ENCODE measurements around the gene WNT6.

WNT6 gene

DNA sequence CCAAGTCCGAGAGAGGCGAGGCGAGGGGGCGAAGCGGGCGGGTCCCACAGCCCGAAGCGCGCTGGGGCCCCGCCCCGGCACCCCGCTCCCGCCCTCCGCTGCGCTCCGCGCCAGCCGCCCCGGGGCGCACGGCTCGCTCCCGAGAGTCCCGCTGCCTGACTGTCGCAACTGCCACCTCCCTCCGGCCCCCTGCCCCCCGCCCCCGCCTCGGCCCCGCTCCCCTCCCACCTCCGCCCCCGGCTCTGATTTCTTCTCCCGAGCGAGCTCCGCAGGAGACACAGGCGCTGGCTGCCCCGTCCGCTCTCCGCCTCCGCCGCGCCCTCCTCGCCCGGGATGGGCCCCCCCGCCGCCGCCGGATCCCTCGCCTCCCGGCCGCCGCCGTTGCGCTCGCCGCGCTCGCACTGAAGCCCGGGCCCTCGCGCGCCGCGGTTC is at the start of gene WNT6:
Gene WNT6 (plus strand): TSS at position 250 of the 432 bp plus-strand sequence. CDS start 233 bp downstream, outside the sequence.
- Histone ChIP-seq H3K36me3 (replicated peaks; ENCODE audit: insufficient read depth, low read length) (no peaks in the 10 kb centered on the region), H4K20me1 (ENCODE audit: insufficient read depth, low read length) (no peaks in the 10 kb centered on the region), H2AFZ (ENCODE audit: low read length) (no peak within 1 kb of the TSS), H3F3A (ENCODE audit: insufficient read depth, low read length) (no peaks in the 10 kb centered on the region), H3K9me2 (replicated peaks; ENCODE audit: insufficient read depth, low read length) (no peaks in the 10 kb centered on the region), H3K4me3 (ENCODE audit: low read length) (no peak within 1 kb of the TSS), H3K79me2 (ENCODE audit: low read length) (no peaks in the 10 kb centered on the region), H3K27ac (ENCODE audit: low read length) (no peak within 1 kb of the TSS), H3K27me3 (replicated peaks; ENCODE audit: insufficient read depth, low read length) (peaks cover 69% of the 10 kb centered on the region), H3K9ac (ENCODE audit: low read length) (no peak within 1 kb of the TSS), H3K4me1 (ENCODE audit: low read length) (0 out of 2 replicates have a peak, but pooled peaks cover 4% of the 10 kb centered on the region), H3K4me2 (ENCODE audit: low read depth, low read length) (peak within 1 kb of the TSS; percentile 57; the same call in 1 of the 2 replicates), H3K9me3 (replicated peaks; ENCODE audit: insufficient read depth, low read length) (no peaks in the 10 kb centered on the region)
- TF ChIP-seq, protein P1, sequence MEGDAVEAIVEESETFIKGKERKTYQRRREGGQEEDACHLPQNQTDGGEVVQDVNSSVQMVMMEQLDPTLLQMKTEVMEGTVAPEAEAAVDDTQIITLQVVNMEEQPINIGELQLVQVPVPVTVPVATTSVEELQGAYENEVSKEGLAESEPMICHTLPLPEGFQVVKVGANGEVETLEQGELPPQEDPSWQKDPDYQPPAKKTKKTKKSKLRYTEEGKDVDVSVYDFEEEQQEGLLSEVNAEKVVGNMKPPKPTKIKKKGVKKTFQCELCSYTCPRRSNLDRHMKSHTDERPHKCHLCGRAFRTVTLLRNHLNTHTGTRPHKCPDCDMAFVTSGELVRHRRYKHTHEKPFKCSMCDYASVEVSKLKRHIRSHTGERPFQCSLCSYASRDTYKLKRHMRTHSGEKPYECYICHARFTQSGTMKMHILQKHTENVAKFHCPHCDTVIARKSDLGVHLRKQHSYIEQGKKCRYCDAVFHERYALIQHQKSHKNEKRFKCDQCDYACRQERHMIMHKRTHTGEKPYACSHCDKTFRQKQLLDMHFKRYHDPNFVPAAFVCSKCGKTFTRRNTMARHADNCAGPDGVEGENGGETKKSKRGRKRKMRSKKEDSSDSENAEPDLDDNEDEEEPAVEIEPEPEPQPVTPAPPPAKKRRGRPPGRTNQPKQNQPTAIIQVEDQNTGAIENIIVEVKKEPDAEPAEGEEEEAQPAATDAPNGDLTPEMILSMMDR (IDR thresholded peaks at IDR 0.05; ENCODE audit: low read length), result no peak
- TF ChIP-seq EZH2phosphoT487 (IDR thresholded peaks at IDR 0.05; ENCODE audit: low read length), result no peak
- TF ChIP-seq EZH2 (optimal IDR thresholded peaks at IDR 0.05; ENCODE audit: low read depth, low read length), result no peak
- no peak for DNase-seq

DNA sequence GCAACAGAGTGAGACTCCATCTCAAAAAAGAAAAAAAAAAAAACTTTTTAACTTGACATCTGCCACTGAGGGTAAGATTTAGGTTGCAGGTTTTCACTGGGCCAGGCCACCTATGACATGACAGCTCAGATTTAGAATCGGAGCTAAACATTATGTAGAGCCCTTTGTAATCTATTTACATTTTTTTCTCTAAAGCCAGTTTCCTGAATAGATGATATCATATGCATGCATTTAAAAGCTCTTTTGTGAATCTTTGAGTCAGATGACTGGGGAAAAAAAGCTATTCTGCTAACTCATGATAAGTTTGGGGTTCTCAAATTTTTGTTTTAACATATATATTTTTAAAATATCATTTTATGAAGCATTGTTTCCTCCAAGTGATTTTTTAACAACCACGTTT is 49.3 kb upstream of the WNT6 start:
- Histone ChIP-seq H3K4me3 (ENCODE audit: low read length) (no peak overlapping the region), H3K9ac (ENCODE audit: low read length) (no peak overlapping the region), H3K4me1 (ENCODE audit: low read length) (no peaks in the 10 kb centered on the region), H3F3A (ENCODE audit: insufficient read depth, low read length) (no peaks in the 10 kb centered on the region), H3K36me3 (replicated peaks; ENCODE audit: insufficient read depth, low read length) (no peaks in the 10 kb centered on the region), H3K4me2 (ENCODE audit: low read depth, low read length) (no peak overlapping the region), H3K9me3 (replicated peaks; ENCODE audit: insufficient read depth, low read length) (no peaks in the 10 kb centered on the region), H3K27ac (ENCODE audit: low read length) (no peak overlapping the region), H3K79me2 (ENCODE audit: low read length) (no peaks in the 10 kb centered on the region), H3K27me3 (replicated peaks; ENCODE audit: insufficient read depth, low read length) (no peaks in the 10 kb centered on the region), H3K9me2 (replicated peaks; ENCODE audit: insufficient read depth, low read length) (no peaks in the 10 kb centered on the region), H4K20me1 (ENCODE audit: insufficient read depth, low read length) (no peaks in the 10 kb centered on the region), H2AFZ (ENCODE audit: low read length) (no peak overlapping the region)
- TF ChIP-seq, protein P1 (IDR thresholded peaks at IDR 0.05; ENCODE audit: low read length), result no peak
- TF ChIP-seq EZH2phosphoT487 (IDR thresholded peaks at IDR 0.05; ENCODE audit: low read length) (no peak), EZH2 (optimal IDR thresholded peaks at IDR 0.05; ENCODE audit: low read depth, low read length) (no peak)
- no peak for DNase-seq

DNA sequence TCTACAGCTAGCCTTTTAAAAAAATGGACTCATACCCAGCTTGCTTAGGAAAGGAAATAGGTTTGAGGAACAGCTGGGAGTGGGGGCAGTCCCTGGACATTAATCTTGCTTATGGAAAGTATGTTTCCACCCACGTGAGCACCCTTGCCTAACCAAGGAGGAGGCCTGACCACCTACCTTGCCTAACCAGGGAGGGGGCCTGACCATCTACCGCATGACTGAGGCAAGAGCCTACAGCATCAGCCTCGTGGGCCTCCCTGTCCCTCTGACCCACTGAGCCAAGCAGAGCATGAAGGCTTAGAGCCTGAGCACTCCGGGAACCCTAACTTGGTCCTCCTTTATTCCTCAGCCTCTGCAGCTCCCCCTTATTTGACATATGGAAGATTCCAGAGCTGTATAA is 48.2 kb upstream of the WNT6 start:
- H3K9me3 ChIP-seq (replicated peaks; ENCODE audit: insufficient read depth, low read length), result no peaks in the 10 kb centered on the region
- no peak overlapping the region for H3K27ac ChIP-seq (ENCODE audit: low read length)
- no peaks in the 10 kb centered on the region for H4K20me1 ChIP-seq (ENCODE audit: insufficient read depth, low read length)
- H3F3A ChIP-seq (ENCODE audit: insufficient read depth, low read length), result no peaks in the 10 kb centered on the region
- TF ChIP-seq, protein P1 (IDR thresholded peaks at IDR 0.05; ENCODE audit: low read length), result no peak
- no peak overlapping the region for H3K9ac ChIP-seq (ENCODE audit: low read length)
- no peak overlapping the region for H3K4me2 ChIP-seq (ENCODE audit: low read depth, low read length)
- H3K36me3 ChIP-seq (replicated peaks; ENCODE audit: insufficient read depth, low read length), result no peaks in the 10 kb centered on the region
- no peaks in the 10 kb centered on the region for H3K9me2 ChIP-seq (replicated peaks; ENCODE audit: insufficient read depth, low read length)
- DNase-seq, result no peak
- H3K4me3 ChIP-seq (ENCODE audit: low read length), result no peak overlapping the region
- H3K79me2 ChIP-seq (ENCODE audit: low read length), result no peaks in the 10 kb centered on the region
- H3K27me3 ChIP-seq (replicated peaks; ENCODE audit: insufficient read depth, low read length), result no peaks in the 10 kb centered on the region
- no peaks in the 10 kb centered on the region for H3K4me1 ChIP-seq (ENCODE audit: low read length)
- H2AFZ ChIP-seq (ENCODE audit: low read length), result no peak overlapping the region
